Neural cell (in vitro differentiated cells): ENCODE measurements around the gene UTP18.

Experiments
- EP300 ChIP-seq: fragments of 450-650 bp; conservative IDR thresholded peaks from 2 replicates; pipeline ENCODE4 v1.6.1; 2014; ENCODE audit warnings: antibody characterized with exemption, mild to moderate bottlenecking, moderate library complexity; ENCODE audit not compliant: poor library complexity, severe bottlenecking
- EZH2 ChIP-seq: fragments of 200-600, 300-800 bp; shearing (Covaris generic), sonication (generic); IDR thresholded peaks from 2 replicates; pipeline ENCODE4 v1.6.1; 2014; ENCODE audit warnings: antibody characterized with exemption, low read length, borderline replicate concordance, mild to moderate bottlenecking; ENCODE audit not compliant: insufficient read depth, poor library complexity, severe bottlenecking
- POLR2AphosphoS5 ChIP-seq: IDR thresholded peaks from 2 replicates; pipeline ENCODE4 v1.6.1; 2012
- SMC3 ChIP-seq: fragments of 450-650 bp; conservative IDR thresholded peaks from 2 replicates; pipeline ENCODE4 v1.6.1; 2014; ENCODE audit warnings: antibody characterized with exemption, mild to moderate bottlenecking, moderate library complexity; ENCODE audit not compliant: poor library complexity
- TF ChIP-seq, protein P1 (sequence below): fragments of 450-650 bp; IDR thresholded peaks from 2 replicates; pipeline ENCODE4 v1.5.1; 2014; ENCODE audit warnings: antibody characterized with exemption, mild to moderate bottlenecking, moderate library complexity; ENCODE audit not compliant: poor library complexity, severe bottlenecking
- TF ChIP-seq, protein P2 (sequence below): IDR thresholded peaks from 2 replicates; pipeline ENCODE4 v1.6.1; 2012; ENCODE audit warnings: borderline replicate concordance

DNA sequence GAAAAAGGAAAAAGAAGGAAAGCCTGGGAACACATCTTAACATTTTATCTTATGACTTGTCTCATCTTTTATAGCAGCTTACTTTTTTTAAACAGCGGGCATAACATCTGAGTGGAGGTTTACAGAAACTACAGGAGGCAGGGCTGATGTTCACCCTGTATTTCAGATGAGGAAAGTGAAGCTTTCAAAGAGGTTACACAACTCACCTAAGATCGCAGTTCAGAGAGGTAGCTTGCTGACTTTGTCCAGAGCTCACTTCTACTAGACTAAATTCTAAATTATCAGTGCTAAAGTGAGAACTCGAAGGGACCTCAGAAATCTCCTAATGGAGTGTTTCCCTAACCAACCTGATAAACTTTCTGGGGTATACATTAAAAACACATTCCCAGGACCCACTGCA is 4.2 kb upstream of the UTP18 start:
- TF ChIP-seq, protein P1, sequence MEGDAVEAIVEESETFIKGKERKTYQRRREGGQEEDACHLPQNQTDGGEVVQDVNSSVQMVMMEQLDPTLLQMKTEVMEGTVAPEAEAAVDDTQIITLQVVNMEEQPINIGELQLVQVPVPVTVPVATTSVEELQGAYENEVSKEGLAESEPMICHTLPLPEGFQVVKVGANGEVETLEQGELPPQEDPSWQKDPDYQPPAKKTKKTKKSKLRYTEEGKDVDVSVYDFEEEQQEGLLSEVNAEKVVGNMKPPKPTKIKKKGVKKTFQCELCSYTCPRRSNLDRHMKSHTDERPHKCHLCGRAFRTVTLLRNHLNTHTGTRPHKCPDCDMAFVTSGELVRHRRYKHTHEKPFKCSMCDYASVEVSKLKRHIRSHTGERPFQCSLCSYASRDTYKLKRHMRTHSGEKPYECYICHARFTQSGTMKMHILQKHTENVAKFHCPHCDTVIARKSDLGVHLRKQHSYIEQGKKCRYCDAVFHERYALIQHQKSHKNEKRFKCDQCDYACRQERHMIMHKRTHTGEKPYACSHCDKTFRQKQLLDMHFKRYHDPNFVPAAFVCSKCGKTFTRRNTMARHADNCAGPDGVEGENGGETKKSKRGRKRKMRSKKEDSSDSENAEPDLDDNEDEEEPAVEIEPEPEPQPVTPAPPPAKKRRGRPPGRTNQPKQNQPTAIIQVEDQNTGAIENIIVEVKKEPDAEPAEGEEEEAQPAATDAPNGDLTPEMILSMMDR = no peak
- TF ChIP-seq POLR2AphosphoS5 (no peak), EZH2 (no peak), EP300 (no peak), SMC3 (no peak)
- TF ChIP-seq, protein P2, sequence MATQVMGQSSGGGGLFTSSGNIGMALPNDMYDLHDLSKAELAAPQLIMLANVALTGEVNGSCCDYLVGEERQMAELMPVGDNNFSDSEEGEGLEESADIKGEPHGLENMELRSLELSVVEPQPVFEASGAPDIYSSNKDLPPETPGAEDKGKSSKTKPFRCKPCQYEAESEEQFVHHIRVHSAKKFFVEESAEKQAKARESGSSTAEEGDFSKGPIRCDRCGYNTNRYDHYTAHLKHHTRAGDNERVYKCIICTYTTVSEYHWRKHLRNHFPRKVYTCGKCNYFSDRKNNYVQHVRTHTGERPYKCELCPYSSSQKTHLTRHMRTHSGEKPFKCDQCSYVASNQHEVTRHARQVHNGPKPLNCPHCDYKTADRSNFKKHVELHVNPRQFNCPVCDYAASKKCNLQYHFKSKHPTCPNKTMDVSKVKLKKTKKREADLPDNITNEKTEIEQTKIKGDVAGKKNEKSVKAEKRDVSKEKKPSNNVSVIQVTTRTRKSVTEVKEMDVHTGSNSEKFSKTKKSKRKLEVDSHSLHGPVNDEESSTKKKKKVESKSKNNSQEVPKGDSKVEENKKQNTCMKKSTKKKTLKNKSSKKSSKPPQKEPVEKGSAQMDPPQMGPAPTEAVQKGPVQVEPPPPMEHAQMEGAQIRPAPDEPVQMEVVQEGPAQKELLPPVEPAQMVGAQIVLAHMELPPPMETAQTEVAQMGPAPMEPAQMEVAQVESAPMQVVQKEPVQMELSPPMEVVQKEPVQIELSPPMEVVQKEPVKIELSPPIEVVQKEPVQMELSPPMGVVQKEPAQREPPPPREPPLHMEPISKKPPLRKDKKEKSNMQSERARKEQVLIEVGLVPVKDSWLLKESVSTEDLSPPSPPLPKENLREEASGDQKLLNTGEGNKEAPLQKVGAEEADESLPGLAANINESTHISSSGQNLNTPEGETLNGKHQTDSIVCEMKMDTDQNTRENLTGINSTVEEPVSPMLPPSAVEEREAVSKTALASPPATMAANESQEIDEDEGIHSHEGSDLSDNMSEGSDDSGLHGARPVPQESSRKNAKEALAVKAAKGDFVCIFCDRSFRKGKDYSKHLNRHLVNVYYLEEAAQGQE = no peak
